HG03469 (cell line): ENCODE data around the gene BCAP31.
A peak's percentile ranks its signal among the peaks of the same experiment; 100 is the strongest.
"Not testable (repeated sequence)": the region's sequence is repeated elsewhere in the genome, so short reads cannot be mapped to it uniquely, and the experiment has no call there.

Source experiments
- ATAC-seq: cut with Tn5 transposase; IDR thresholded peaks from one replicate; pipeline ENCODE4 v1.9.1; 2021; ENCODE audit warnings: mild to moderate bottlenecking, moderate library complexity, moderate number of reproducible peaks; ENCODE audit not compliant: unreplicated experiment

The BCAP31 gene

DNA sequence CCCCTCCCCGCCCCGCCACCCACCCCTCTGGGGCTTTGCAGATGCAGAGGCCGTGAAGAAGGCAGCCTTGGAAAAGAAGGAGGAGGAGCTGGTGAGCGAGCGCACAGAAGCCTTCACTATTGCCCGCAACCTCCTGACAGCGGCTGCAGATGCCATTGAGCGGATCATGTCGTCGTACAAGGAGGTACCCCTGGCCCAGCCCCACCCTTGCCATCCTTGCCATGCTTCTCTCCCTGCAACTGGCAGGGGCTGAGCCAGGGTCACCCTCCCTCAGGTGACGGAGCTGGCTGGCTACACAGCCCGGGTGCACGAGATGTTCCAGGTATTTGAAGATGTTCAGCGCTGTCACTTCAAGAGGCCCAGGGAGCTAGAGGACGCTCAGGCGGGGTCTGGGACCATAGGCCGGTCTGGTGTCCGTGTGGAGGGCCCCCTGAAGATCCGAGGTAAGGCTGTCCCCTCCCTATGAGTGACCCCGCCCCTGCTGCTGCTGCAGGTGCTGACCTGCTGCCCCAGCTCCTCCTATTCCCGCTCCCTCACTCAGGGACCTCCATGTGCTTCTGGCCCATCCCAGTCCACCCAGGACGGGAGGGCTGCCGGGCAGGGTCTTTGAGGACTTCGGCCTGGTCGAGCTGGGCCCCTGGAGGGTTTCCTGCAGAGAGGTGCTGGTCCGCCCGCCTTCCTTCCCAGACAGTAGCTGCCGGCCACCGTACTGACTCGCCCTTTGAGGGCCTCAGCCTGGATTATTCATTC, 12.1 kb upstream of the BCAP31 start:
- ATAC-seq: no peak

DNA sequence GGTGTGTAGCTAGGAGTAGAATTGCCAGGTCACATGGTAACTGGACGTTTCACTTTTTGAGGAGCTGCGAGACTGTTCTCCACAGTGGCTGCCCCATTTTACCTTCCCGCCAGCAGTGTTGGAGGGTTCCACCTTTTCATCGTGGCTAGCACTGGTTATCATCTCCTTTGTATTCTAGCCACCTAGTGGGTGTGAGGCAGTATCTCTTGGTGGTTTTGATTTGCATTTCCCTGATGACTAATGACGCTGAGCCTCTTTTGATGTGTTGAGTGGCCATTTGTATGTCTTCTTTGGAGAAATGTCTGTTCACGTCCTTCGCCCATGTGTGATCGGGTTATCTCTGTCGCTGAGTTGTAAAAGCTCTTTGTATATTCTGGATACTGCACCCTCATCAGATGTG, 11.1 kb upstream of the BCAP31 start:
- no peak for ATAC-seq

DNA sequence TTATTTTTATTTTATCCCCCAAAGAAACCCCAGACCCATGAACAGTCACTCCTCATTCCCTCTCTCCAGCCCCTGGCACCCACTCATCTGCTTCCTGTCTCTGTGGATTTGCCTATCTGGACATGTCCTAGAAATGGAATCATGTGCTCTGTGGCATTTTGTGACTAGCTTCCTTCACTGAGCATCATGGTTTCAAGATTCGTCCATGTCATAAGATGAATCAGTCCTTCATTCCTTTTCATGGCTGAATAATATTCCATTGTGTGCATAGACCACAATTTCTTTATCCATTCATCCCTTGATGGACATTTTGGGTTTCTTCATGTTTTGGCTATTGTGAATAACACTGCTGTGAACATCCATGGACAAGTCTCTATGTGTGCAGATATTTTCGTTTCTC, 10.7 kb upstream of the BCAP31 start:
- no peak for ATAC-seq

DNA sequence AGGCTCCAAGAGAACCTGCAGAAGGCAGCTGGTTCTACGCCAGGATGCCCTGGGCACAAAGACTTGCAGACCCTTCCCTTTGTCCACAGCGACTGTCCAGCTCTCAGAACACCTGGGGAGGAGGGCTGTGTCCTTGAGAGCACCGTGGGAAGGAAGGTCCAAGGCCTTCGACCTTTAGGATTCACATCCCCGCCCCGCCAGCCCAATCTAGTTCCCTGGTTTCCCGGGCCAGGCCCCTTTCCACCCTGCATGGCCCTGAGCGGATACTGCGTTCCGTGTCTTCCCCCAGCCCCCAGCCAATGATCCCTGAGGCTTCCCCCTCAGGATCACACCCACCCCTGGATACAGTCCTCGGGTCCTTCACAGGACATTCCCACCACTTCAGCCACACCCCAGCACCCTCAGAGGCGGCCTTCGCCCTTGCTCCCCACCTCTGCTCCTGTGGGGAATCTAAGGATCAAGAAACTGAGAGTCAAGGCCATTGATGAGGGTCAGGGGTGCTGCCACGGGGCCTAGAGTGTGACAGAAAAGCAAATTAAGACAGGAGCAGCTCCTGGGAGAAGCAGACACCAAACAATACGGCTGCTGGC, 9.6 kb upstream of the BCAP31 start:
- ATAC-seq: no peak

DNA sequence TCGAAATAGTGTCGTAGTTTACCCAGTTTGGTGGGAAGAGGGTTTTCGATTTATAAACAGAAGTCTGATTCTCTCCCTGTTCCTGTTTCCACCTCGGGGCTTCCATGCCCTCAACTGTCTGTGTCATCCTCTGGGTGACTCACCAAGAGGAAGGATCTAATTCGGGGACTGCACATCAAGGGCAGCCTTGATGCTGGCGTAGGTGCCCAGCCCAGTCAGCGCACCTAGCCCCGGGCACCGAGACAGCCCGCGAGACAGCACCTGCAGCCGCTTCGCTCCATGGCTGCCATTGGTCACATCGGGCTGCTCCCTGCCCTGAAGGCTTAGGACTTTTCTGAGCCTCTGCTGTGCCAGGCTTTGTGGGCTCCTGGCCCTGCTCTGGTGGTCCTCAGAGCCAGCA, 8.2 kb upstream of the BCAP31 start:
- no peak for ATAC-seq

DNA sequence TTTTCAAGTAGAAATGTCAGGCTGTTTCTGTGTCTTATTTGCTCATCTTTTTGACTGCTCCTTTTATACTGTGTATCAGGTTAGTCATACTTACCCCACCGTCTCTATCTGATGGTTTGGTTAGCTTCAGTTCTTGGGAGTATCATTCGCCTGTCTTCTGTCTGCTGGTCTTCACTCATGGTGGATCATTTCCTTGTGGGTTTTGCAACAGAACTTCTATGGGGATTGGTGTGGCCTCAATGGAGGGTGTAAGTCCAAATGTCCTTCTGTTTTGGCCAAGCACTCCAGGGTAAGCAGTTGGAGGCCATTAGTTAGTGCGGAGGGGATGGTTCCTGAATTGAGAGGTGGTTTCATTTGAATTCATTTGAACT, 7.6 kb upstream of the BCAP31 start:
- no peak for ATAC-seq

DNA sequence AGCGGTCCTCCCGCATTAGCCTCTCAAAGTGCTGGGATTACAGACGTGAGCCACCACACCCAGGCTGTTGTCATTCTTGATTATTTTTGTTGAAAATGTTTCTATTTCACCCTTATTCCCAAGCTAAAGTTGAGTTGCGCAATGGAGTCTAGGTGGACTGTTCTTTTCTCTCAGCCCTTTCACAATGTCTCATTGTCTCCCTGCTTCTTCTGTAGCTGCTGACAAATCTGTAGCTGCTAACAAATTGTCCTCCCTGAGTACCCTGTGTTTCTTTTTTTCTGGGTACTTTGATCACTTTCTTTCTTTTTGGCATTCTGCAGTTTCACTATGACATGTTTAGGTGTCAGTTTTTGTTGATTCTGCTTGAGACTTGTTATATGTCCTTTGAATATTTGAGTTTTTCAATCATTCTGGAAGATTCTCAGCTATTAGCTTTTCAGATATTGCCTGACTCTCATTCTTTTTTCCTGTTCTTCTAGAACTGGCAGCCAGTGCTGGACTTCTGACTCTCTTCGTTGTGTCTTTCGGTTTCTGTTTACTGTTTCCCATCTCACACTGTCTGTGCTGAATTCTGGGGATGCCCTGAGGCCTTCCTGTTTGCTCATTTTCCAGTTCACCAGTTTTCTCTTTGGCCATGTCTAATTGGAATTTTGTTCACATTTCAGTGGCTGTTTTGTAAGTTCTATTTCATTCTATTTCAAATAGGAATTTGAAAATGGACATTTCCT, 7.1 kb upstream of the BCAP31 start:
- ATAC-seq: no peak

DNA sequence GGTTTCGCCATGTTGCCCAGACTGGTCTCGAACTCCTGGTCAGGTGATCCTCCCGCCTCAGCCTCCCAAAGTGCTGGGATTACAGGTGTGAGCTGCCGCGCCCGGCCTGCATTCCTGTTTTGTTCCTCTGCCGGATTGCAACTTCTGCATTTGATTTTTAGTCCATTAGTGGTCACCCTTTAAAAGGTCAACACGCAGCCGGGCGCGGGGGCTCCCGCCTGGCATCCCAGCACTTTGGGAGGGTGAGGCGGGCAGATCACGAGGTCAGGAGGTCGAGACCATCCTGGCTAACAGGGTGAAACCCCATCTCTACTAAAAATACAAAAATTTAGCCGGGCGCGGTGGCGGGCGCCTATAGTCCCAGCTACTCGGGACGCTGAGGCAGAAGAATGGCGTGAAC, 5.9 kb upstream of the BCAP31 start:
- not testable (repeated sequence) for ATAC-seq

DNA sequence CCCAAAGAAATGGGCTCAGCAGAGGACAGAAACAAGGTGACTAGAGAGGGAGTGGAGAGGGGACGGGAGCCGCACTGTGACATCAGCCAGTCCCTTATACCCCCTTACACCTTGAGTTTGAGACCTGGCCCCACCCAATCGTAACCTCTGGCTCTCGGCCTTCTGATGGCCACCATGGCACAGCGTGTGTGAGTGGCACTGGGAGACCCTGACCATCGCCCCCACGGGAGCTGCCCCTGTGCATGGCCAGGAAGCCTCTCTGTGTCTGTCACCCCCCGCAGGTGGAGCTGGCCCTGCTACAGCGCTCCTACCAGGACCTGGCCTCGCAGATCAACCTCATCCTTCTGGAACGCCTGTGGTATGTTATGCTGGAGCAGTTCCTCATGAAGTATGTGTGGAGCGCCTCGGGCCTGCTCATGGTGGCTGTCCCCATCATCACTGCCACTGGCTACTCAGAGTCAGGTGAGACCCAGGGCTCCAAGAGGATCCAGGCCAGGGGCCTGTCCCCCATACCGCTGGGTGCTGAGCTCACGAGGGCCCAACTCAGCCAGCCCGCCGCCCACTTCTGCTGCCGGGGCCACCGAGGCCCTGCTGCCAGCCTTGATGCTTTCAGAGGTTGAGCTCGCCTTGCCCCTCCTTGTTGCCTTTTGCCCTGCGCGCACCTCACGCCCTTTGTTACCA, 4.9 kb upstream of the BCAP31 start:
- ATAC-seq: no peak

DNA sequence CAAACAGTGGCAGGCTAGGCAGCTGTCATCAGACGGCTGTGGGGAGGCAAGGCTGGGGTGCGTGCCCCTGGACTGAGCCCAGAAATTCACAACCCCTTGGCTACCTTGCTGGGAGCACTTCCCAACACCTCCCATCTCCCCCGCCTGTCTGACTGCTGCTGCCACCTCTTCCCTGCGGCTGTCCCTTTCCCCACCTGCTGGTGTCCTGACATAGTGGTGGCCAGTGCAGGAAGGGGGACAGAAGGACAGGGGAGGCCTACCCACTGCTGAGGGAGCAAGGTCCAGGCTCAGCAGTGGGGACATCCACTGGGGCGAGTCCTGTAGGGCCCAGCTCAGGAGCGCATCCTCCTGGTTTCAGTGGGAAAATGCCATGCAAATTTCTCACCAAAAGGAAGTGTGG, 3.9 kb upstream of the BCAP31 start:
- no peak for ATAC-seq

DNA sequence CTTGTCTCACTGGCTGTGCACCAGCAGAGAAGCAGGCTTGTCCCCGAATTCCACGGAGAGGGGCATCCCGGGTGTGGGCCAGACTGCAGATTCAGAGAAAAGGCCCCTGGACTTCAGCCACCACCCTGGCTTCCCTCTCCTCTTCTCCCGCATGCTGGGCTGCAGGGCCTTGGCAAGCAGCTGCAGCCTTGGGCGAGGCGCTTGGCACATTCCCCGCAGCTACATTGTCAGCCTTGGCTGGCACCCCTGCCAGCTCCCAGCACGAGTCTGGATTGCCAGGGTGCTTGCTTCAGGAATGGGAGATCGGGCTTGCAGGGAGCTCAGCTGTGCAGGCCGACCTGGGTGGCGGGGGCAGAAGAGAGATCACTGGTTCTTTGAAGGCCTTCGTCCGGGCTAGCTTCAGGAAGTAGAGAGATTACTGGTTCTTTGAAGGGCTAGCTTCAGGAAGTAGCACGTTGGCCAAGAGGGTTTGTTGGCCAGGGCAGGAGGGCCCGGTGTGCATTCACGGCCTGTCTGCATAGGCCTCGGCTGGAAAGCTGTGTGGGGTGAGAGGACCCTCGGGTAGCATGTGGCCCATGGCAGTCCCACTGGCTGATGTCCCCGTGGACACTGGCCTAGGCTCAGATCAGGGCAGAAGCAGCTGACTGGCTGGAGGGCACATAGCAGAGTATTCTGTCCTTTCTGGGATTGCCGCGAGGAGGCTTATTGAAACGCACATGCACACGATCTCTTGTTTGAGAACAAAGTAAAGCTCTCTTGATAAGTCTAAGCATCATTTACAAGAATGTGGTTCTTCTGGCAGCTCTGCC, 3.1 kb upstream of the BCAP31 start:
- ATAC-seq: no peak

DNA sequence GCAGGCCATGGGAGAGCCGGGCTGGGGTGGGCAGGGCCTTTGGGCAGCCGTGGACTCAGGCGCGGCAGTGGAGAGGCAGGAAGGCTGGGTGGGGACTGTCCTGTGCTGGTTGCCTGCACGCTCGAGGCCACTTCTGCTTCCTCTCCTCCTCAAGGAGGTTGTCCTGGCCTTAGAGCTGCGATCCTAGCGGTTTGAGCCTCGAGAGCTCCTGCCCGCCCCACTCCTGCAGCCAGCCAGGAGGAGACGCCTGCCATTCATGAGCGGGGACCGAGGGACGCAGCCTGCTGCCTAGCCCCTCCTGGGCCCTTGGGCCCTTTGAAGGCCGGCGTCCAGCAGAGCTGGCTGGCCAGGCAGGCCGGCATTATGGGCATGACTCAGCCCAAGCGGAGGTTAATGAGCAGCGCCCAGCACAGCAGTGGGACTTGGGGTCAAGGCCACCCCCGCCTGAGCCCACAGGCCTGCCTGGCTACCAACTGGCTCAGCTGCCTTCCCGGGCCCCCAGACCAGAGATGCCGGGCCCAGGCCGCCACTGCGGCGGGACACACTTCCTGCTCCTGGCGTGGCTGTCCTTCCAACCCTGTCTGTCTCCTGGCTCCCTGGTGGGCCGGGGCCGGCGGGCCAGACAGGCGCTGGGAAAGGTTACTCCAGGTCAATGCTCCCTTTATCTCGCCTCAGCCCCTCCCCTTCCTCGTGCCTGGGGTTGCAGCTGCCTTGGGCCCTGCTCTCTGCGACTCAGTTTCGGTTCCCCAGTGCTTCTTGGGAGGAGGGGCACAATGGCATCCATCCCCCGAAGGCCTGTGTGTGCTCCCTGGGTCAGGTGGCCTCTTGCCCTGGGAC, 2.3 kb upstream of the BCAP31 start:
- no peak for ATAC-seq

DNA sequence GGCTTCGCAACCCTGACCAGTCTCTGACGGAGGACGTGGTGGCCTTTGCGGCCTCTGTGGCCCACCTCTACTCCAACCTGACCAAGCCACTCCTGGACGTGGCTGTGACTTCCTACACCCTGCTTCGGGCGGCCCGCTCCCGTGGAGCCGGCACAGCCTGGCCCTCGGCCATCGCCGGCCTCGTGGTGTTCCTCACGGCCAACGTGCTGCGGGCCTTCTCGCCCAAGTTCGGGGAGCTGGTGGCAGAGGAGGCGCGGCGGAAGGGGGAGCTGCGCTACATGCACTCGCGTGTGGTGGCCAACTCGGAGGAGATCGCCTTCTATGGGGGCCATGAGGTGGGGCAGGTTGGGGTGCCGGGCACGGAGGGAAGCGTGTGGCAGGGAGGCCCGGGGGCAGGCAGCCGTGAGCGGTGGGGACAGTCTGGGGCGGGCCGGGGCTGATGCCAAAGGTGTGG, 1.7 kb upstream of the BCAP31 start:
- ATAC-seq: no peak

DNA sequence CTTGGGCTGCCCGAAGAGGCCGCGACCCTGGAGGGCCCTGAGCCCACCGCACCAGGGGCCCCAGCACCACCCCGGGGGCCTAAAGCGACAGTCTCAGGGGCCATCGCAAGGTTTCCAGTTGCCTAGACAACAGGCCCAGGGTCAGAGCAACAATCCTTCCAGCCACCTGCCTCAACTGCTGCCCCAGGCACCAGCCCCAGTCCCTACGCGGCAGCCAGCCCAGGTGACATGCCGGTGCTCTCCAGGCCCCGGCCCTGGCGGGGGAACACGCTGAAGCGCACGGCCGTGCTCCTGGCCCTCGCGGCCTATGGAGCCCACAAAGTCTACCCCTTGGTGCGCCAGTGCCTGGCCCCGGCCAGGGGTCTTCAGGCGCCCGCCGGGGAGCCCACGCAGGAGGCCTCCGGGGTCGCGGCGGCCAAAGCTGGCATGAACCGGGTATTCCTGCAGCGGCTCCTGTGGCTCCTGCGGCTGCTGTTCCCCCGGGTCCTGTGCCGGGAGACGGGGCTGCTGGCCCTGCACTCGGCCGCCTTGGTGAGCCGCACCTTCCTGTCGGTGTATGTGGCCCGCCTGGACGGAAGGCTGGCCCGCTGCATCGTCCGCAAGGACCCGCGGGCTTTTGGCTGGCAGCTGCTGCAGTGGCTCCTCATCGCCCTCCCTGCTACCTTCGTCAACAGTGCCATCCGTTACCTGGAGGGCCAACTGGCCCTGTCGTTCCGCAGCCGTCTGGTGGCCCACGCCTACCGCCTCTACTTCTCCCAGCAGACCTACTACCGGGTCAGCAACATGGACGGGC, 1.0 kb upstream of the BCAP31 start:
- ATAC-seq: no peak

DNA sequence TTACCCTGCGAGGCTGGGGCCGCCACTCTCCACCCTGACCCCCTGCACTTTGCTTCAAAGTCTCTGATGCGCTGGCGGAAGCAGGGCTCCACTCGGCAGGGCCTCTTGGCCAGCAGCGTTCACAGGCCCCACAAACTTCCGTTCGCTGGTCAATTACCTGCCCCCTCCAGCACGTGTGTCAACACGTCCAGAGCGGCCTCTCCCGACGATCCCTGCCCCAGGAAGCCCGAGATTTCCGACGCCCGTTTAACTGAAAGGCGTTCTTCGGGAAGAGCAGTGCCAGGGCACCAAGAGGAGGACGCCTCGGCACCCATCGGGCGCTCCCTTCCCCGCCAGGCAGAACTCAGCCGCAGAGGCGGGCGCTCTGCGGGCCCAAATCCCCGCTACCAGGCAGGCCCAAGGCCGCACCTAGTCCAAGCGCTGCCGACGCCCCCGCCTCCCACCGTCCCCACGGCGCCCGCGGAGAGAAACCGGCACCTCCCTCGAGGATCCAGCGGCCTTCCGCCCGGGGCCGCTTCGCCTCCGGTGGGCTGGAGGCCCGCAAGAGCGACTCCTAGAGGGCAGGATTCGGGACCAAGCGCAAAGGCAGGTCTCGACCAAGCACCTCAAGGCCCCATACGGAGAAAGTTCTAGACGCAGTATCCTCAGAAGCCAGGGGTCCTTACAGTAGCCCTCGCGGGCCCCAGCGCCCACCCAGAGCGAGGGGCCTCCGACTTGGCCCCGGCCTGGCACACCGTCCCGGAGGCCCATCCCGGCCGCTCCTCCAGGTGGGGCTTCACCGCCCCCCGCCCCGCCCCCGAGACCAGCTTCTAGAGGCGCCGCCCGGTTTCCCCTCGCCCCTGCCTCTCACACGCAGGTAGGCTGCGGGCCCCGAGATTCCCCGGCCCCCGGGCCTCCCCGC, 586 bp downstream of the BCAP31 start:
- peak; percentile 26 for ATAC-seq

DNA sequence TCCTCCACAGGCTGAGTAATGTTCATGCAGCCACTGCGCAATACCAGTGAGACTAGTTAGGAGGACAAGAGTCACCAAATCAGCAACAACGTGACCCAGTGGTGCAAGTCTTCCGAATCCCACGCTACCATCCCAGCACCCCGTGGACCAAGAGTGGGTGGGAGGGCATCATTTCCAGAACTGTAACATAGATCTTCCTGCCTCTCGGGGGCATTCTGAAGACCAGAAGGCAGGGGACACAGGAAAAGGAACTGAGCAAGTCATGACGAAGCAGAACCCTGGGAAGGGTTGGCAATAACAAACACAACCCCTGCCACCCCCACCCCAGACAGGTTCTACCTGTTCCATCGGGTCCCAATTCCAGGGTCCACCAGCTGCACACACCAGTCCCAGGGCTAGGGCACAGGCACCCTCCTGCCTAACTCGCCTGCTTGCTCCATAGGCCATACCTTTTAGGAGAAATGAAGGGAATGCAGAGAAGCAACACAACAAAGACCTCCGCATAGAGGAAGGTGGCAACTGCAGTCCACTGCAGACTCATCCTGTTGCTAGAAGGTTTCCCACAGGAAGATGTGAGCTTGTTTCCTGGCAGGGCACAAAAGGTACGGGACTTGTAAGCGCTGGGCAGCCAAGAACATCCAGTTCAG, 1.4 kb downstream of the BCAP31 start:
- ATAC-seq: no peak

DNA sequence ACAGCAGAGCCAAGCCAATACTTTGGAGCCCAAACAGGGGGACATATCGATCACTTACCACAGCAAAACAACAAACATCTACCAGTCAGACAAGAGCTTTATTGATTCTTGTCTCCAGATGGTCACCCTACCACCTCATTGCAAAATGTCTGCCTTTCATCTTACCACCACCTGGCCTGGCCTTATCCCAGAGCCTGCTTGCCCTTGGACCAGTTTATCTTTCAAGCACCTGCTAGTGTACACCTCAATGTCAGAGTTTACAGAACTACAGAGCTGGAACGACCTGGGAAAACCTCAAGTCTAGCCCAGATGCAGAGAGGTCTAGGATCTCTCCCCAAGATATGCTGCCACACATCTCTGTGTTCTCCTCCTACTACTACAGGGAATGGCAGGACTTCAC, 4.5 kb downstream of the BCAP31 start:
- no peak for ATAC-seq

DNA sequence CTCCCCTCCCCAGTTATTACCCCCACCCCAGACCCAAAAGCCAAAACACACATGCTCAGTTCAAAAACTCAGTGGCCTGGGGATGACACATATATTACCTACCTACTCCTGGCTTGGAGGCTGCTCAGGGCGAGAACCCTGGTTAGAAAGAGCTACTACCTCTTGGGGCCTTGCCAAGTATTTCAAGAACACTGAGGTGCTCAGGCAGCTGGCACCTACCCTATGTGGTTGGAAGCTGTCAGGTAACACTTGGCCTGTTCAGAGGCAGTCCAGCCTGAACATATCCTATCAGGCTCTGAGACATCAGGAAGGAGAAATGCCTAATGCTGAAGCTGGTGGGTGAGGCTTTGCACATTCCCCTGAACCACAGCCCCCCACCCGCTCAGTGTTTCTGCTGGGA, 4.9 kb downstream of the BCAP31 start:
- no peak for ATAC-seq
